ENCODE data around the gene TLN1.
A peak's percentile ranks its signal among the peaks of the same experiment; 100 is the strongest.

TLN1 gene

DNA sequence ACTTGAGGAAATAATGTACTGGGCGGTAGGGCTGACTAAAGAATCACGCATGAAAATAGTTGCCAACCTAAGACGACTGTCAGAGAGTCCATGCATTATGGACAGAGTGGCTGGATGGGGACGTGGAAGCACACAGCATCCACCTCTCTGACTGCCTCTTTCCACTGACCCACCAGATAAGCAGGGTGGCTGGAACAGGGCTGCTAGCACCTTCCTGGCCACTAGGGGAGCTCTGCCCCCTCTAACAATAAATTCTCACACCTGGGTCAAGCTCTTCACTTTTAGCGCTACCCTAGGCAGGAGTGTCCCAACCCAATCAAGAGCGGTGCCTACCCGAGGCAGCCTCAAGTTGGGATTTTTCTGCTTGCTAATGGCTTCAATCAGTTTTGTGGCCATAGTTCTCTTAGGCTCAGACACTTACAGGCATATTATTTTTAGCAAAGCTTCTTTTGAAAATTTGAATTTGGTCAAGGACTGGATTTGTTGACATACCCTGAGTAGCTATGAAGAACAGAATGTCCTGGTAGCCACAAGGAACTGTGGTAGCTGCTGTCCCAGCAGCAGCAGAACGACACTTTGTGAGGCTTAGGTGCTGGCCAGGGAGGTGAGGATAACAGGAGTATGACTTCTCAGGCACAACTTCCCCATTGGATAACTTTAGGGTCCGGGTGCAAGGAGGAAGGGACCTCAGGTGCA is 35.3 kb downstream of the TLN1 start:
- TF ChIP-seq, protein P1, sequence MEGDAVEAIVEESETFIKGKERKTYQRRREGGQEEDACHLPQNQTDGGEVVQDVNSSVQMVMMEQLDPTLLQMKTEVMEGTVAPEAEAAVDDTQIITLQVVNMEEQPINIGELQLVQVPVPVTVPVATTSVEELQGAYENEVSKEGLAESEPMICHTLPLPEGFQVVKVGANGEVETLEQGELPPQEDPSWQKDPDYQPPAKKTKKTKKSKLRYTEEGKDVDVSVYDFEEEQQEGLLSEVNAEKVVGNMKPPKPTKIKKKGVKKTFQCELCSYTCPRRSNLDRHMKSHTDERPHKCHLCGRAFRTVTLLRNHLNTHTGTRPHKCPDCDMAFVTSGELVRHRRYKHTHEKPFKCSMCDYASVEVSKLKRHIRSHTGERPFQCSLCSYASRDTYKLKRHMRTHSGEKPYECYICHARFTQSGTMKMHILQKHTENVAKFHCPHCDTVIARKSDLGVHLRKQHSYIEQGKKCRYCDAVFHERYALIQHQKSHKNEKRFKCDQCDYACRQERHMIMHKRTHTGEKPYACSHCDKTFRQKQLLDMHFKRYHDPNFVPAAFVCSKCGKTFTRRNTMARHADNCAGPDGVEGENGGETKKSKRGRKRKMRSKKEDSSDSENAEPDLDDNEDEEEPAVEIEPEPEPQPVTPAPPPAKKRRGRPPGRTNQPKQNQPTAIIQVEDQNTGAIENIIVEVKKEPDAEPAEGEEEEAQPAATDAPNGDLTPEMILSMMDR (IDR thresholded peaks at IDR 0.05; ENCODE audit: low read length, missing control alignments) = peak; percentile 93
- peak; percentile 63 for DNase-seq (ENCODE audit: low read depth)
- H3K4me3 ChIP-seq (replicated peaks; ENCODE audit: low read depth, low read length) = no peak overlapping the region

GRCh38 chr9:35695943-35696401 is 36.0 kb downstream of the TLN1 start:
- TF ChIP-seq, protein P1 (IDR thresholded peaks at IDR 0.05; ENCODE audit: low read length, missing control alignments) = no peak
- DNase-seq (ENCODE audit: low read depth) = no peak
- H3K4me3 ChIP-seq (replicated peaks; ENCODE audit: low read depth, low read length) = no peak overlapping the region

DNA sequence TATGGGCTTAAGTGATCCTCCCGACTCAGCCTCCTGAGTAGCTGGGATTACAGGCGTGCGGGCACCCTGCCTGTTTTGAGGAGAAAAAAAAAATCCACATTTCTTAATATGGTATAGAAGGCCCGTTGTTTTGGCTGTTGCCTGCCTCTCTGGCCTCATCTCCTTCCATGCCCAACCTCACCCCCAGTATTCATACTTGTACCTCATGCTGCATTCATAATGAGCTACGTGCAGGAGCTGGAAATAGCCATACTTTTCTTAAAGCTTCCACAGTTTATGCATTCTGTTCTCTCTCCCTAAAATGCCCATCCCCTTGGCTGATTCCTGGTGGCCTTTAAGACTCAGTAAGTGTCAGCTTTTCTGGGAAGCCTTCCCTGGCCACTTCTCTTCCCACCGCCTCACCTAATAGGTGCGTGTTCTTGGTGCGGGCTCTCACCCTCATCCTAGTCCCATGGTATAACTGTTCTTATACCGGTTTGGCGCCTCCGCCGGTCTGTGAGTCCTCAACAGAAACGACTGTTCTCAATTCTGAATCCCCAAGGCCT is 40.2 kb downstream of the TLN1 start:
- TF ChIP-seq, protein P1 (IDR thresholded peaks at IDR 0.05; ENCODE audit: low read length, missing control alignments) = no peak
- DNase-seq (ENCODE audit: low read depth) = no peak
- no peak overlapping the region for H3K4me3 ChIP-seq (replicated peaks; ENCODE audit: low read depth, low read length)

GRCh38 chr9:35691334-35691650 is 40.7 kb downstream of the TLN1 start:
- TF ChIP-seq, protein P1 (IDR thresholded peaks at IDR 0.05; ENCODE audit: low read length, missing control alignments) = no peak
- peak overlapping the region; percentile 87 for H3K4me3 ChIP-seq (replicated peaks; ENCODE audit: low read depth, low read length)
- no peak for DNase-seq (ENCODE audit: low read depth)

DNA sequence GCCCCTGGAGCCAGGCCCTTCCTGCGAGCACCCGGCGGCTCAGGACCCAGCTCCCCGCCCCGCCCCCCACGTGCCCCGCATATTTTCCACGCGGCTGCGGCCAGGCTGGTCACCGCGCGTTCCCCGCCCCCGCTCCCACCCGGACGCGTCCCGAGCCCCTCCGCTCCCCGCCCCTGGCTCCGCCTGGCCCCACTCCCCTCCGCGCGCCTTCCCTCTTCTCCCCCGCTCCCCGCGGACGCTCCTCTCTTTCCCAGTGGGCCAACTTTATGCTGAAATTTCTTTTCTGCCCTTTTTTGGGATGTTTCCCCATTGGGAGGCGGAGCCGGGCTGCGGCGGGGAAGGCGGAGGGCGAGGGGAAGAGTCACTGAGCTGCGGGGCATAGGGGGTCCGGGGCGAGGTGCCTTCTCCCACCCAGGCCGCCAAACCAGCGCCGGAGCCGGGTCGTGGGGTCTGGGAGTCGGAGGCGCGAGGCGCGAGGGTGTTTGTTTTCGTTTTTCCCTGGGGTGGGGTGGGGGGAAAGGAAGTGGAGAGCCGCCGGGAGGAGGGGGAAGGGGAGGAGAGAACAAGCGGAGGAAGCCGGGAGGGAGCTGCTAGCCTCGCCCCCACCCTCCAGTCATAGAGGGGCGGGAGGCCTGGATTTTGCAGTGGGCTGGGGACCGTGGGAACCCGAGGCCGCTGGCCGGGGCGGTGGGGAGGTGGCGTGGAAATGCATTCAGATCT is 41.2 kb downstream of the TLN1 start:
- TF ChIP-seq, protein P1 (IDR thresholded peaks at IDR 0.05; ENCODE audit: low read length, missing control alignments) = no peak
- peak overlapping the region; percentile 87 for H3K4me3 ChIP-seq (replicated peaks; ENCODE audit: low read depth, low read length)
- DNase-seq (ENCODE audit: low read depth) = peak; percentile 81

DNA sequence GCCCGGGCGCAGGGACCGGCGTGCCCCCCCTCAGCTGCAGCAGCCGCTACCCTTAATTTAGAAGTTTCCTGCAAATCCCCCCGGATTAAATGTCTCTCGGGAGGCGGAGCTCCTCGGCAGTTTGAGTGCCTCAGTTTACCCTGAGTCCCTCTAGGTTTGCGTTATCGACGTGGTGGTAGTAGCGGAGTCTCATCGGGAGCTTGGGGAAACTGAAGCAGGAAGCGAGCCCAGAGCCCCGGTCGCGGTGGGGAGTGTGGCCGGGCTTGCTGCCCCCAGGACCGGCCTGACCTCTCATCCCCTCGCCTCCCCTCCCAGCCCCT is 41.7 kb downstream of the TLN1 start:
- peak overlapping the region; percentile 87 for H3K4me3 ChIP-seq (replicated peaks; ENCODE audit: low read depth, low read length)
- no peak for DNase-seq (ENCODE audit: low read depth)
- TF ChIP-seq, protein P1 (IDR thresholded peaks at IDR 0.05; ENCODE audit: low read length, missing control alignments) = no peak

Measured in fibroblast of pulmonary artery (primary cell).